ENCODE measurements around the gene ATL2. TPM values are rescaled to one million over a fixed set of nuclear protein-coding genes. Genes with fewer than 3 reads are reported as not detected.
A peak's percentile ranks its signal among the peaks of the same experiment; 100 is the strongest.

The ATL2 gene
- total RNA-seq, 6 experiments from 2014 or later: 21.4 to 28.7 (median 24.4) TPM

- TF ChIP-seq CTCF (IDR thresholded peaks at IDR 0.05): no peak
- H3K4me3 Mint-ChIP-seq: no peak overlapping the region
- H3K9me3 Mint-ChIP-seq: no peaks in the 10 kb centered on the region; the same call in 1 of the 2 replicates
- no peak overlapping the region for H3K27ac Mint-ChIP-seq
- peak; percentile 21 for DNase-seq
- peaks cover 3% of the 10 kb centered on the region for H3K27me3 Mint-ChIP-seq (ENCODE audit: insufficient read depth)
- peaks cover 12% of the 10 kb centered on the region for H3K4me1 Mint-ChIP-seq (ENCODE audit: low read depth)
- H3K36me3 Mint-ChIP-seq (ENCODE audit: low read depth): no peaks in the 10 kb centered on the region
These were observed 99.6 kb downstream of the ATL2 start for GRCh38 chr2:38277245-38278116.

- Mint-ChIP-seq H3K36me3 (ENCODE audit: low read depth) (no peaks in the 10 kb centered on the region), H3K27ac (no peak overlapping the region)
These were observed 102.5 kb downstream of the ATL2 start for GRCh38 chr2:38274286-38275276.

GRCh38 chr2:38271697-38272096 is 105.4 kb downstream of the ATL2 start:
- no peaks in the 10 kb centered on the region for H3K9me3 Mint-ChIP-seq
- peaks cover 6% of the 10 kb centered on the region for H3K4me1 Mint-ChIP-seq (ENCODE audit: low read depth)
- no peaks in the 10 kb centered on the region for H3K36me3 Mint-ChIP-seq (ENCODE audit: low read depth)
- no peak overlapping the region for H3K27ac Mint-ChIP-seq
- no peak for TF ChIP-seq CTCF (IDR thresholded peaks at IDR 0.05)
- DNase-seq: no peak
- H3K4me3 Mint-ChIP-seq: no peak overlapping the region
- H3K27me3 Mint-ChIP-seq (ENCODE audit: insufficient read depth): peaks cover 11% of the 10 kb centered on the region

More at GRCh38 chr2:38274286-38275276, 102.5 kb downstream of the ATL2 start:
- Mint-ChIP-seq H3K27me3 (ENCODE audit: insufficient read depth) (peaks cover 5% of the 10 kb centered on the region), H3K9me3 (no peaks in the 10 kb centered on the region; the same call in 1 of the 2 replicates), H3K4me1 (ENCODE audit: low read depth) (peaks cover 12% of the 10 kb centered on the region), H3K4me3 (no peak overlapping the region)
- peak; percentile 76 for DNase-seq
- peak; percentile 84 for TF ChIP-seq CTCF (IDR thresholded peaks at IDR 0.05)

- Mint-ChIP-seq H3K4me1 (ENCODE audit: low read depth) (peaks cover 2% of the 10 kb centered on the region), H3K36me3 (ENCODE audit: low read depth) (no peaks in the 10 kb centered on the region), H3K4me3 (no peak overlapping the region), H3K27me3 (ENCODE audit: insufficient read depth) (peaks cover 16% of the 10 kb centered on the region), H3K27ac (no peak overlapping the region), H3K9me3 (no peaks in the 10 kb centered on the region)
- no peak for TF ChIP-seq CTCF (IDR thresholded peaks at IDR 0.05)
- no peak for DNase-seq
These were observed 107.7 kb downstream of the ATL2 start for GRCh38 chr2:38269421-38269820.

GRCh38 chr2:38268691-38269327 is 108.3 kb downstream of the ATL2 start:
- Mint-ChIP-seq H3K27me3 (ENCODE audit: insufficient read depth) (peaks cover 18% of the 10 kb centered on the region), H3K4me1 (ENCODE audit: low read depth) (no peaks in the 10 kb centered on the region), H3K4me3 (no peak overlapping the region), H3K36me3 (ENCODE audit: low read depth) (no peaks in the 10 kb centered on the region), H3K27ac (no peak overlapping the region), H3K9me3 (no peaks in the 10 kb centered on the region)
- TF ChIP-seq CTCF (IDR thresholded peaks at IDR 0.05): no peak
- peak; percentile 2 for DNase-seq
